ENCODE results near the gene NPL.

GRCh38 chr1:182861994-182862393, 72.4 kb downstream of the NPL start:
- TF ChIP-seq CTCF (IDR thresholded peaks at IDR 0.05) (no peak), EZH2 (IDR thresholded peaks at IDR 0.05) (no peak), EZH2phosphoT487 (IDR thresholded peaks at IDR 0.05) (no peak)

Data from neural progenitor cell (in vitro differentiated cells).